ENCODE measurements around the gene YPEL3. TPM values are rescaled to one million over a fixed set of nuclear protein-coding genes. Genes with fewer than 3 reads are reported as not detected.

The YPEL3 gene
- total RNA-seq, 2 experiments from 2014 or later = 154 to 166 TPM

- Mint-ChIP-seq H3K4me3 (no peak overlapping the region), H3K27ac (peak overlapping the region; percentile 18), H3K27me3 (no peaks in the 10 kb centered on the region), H3K9me3 (no peaks in the 10 kb centered on the region), H3K36me3 (ENCODE audit: low read depth) (peaks cover 44% of the 10 kb centered on the region), H3K4me1 (ENCODE audit: low read depth) (peaks cover 22% of the 10 kb centered on the region)
- POLR2A ChIA-PET = interaction anchor here (0.6 kb wide), 1 partner anchor 141 kb away, joined by 3 read pairs; no protein-coding TSS in a partner anchor
- TF ChIP-seq CTCF (IDR thresholded peaks at IDR 0.05) = no peak
- Histone ChIP-seq H3K27me3 (ENCODE audit: control insufficient read depth in 1 of 2, insufficient read depth in 2 of 2, low read length in 2 of 2) (no peaks in the 10 kb centered on the region), H3K9me3 (ENCODE audit: control insufficient read depth in 1 of 2, insufficient read depth in 1 of 2, low read length in 2 of 2) (peaks cover 0 to 3% of the 10 kb centered on the region in 2 experiments), H3K4me3 (ENCODE audit: low read length) (no peak overlapping the region), H3K36me3 (ENCODE audit: insufficient read depth, low read length) (peaks cover 41% of the 10 kb centered on the region), H3K27ac (ENCODE audit: low read depth in 1 of 2, low read length in 2 of 2) (no peak overlapping the region), H3K4me1 (ENCODE audit: insufficient read depth, low read length) (peaks cover 26% of the 10 kb centered on the region)
- CTCF ChIA-PET = no interaction called here
- intact Hi-C loops (cut with DNase I, micrococcal nuclease) = no loop called here
- no peak for ATAC-seq (ENCODE audit: poor library complexity)
- DNase-seq = no peak
Observed at GRCh38 chr16:30086291-30087140, 9.5 kb downstream of the YPEL3 start.

DNA sequence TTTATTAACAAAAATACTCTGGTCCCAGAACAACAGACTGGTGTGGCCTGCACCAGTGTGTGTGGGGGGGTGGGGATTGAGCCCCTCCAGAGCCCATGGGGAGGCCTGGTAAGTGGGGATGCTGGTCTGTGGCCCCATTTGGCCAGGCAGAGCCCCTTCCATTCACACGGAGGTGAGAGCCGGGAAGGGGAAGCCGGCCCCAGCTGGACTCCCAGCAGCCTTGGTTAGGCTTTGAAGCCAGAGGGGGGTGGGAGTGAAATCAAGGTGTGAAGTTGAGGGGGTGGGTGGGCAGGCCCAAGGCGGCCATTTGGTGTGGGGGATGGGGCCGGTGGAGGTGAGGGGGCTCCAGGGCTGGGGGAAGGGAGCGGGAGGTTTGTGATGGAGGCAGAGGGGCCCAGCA is 10.2 kb downstream of the YPEL3 start:
- H3K4me3 ChIP-seq (ENCODE audit: low read length) = no peak overlapping the region
- peaks cover 0 to 3% of the 10 kb centered on the region in 2 experiments for H3K9me3 ChIP-seq (ENCODE audit: control insufficient read depth in 1 of 2, insufficient read depth in 1 of 2, low read length in 2 of 2)
- TF ChIP-seq CTCF (IDR thresholded peaks at IDR 0.05) = no peak
- intact Hi-C loops (cut with DNase I, micrococcal nuclease) = no loop called here
- H3K4me1 Mint-ChIP-seq (ENCODE audit: low read depth) = peaks cover 21% of the 10 kb centered on the region
- H3K4me1 ChIP-seq (ENCODE audit: insufficient read depth, low read length) = peaks cover 19% of the 10 kb centered on the region
- ChIA-PET CTCF (no interaction called here), POLR2A (no interaction called here)
- ATAC-seq (ENCODE audit: poor library complexity) (no peak), DNase-seq (no peak)
- no peak overlapping the region for H3K4me3 Mint-ChIP-seq
- H3K36me3 Mint-ChIP-seq (ENCODE audit: low read depth) = peaks cover 48% of the 10 kb centered on the region
- H3K27me3 Mint-ChIP-seq = no peaks in the 10 kb centered on the region
- peaks cover 48% of the 10 kb centered on the region for H3K36me3 ChIP-seq (ENCODE audit: insufficient read depth, low read length)
- no peak overlapping the region for H3K27ac Mint-ChIP-seq
- no peaks in the 10 kb centered on the region for H3K9me3 Mint-ChIP-seq
- H3K27me3 ChIP-seq (ENCODE audit: control insufficient read depth in 1 of 2, insufficient read depth in 2 of 2, low read length in 2 of 2) = no peaks in the 10 kb centered on the region
- H3K27ac ChIP-seq (ENCODE audit: low read depth in 1 of 2, low read length in 2 of 2) = no peak overlapping the region

DNA sequence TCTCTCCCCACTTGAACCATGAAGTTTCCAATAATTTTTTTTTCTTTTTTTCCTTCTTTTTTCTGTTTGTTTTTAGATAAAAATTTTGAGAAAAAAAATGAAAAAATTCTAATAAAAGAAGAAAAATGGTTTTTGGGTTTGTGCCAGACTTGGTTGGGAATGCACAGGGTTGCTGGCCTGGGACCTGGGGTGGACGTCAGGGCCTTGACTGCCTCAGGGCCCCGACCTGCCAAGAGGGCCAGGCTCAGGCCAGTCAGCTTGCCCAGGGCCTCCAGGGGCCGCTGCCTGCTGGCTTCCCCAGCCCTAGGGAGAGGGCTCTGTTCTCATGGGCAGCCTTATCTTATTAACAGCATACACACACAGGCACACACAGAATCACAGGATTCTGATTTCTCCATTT is 10.8 kb downstream of the YPEL3 start:
- TF ChIP-seq CTCF (IDR thresholded peaks at IDR 0.05) = no peak
- H3K4me1 ChIP-seq (ENCODE audit: insufficient read depth, low read length) = peaks cover 13% of the 10 kb centered on the region
- no peaks in the 10 kb centered on the region for H3K27me3 ChIP-seq (ENCODE audit: control insufficient read depth in 1 of 2, insufficient read depth in 2 of 2, low read length in 2 of 2)
- no peak for DNase-seq
- peaks cover 50% of the 10 kb centered on the region for H3K36me3 ChIP-seq (ENCODE audit: insufficient read depth, low read length)
- POLR2A ChIA-PET = interaction anchor here (1.0 kb wide), 1 partner anchor 8 kb away, joined by 3 read pairs; no protein-coding TSS in a partner anchor
- Mint-ChIP-seq H3K4me3 (no peak overlapping the region), H3K36me3 (ENCODE audit: low read depth) (peaks cover 50% of the 10 kb centered on the region), H3K27ac (no peak overlapping the region), H3K27me3 (no peaks in the 10 kb centered on the region), H3K9me3 (no peaks in the 10 kb centered on the region), H3K4me1 (ENCODE audit: low read depth) (peaks cover 17% of the 10 kb centered on the region)
- no peak overlapping the region for H3K27ac ChIP-seq (ENCODE audit: low read depth in 1 of 2, low read length in 2 of 2)
- H3K4me3 ChIP-seq (ENCODE audit: low read length) = no peak overlapping the region
- ATAC-seq (ENCODE audit: poor library complexity) = no peak
- CTCF ChIA-PET = no interaction called here
- intact Hi-C loops (cut with DNase I, micrococcal nuclease) = no loop called here
- peaks cover 0 to 3% of the 10 kb centered on the region in 2 experiments for H3K9me3 ChIP-seq (ENCODE audit: control insufficient read depth in 1 of 2, insufficient read depth in 1 of 2, low read length in 2 of 2)

Measured in CD4-positive, alpha-beta T cell (primary cell).